Tibial nerve (tissue), 4 donors: ENCODE results near the gene ANAPC13. TPM values are rescaled to one million over a fixed set of nuclear protein-coding genes. Genes with fewer than 3 reads are reported as not detected.
A peak's percentile ranks its signal among the peaks of the same experiment; 100 is the strongest.

ENCODE experiments used
- DNase-seq, 2 donors: peaks; one replicate each; pipeline ENCODE4 v3.0.0-alpha.2; 2019; ENCODE audit warnings: low spot score in 2 of 2
- H3K27ac ChIP-seq, 4 donors: fragments of 200-600 bp; sonication (generic) in 3 of 4; one replicate each; pipeline ENCODE4 v1.5.1; 2017 to 2019; ENCODE audit warnings: mild to moderate bottlenecking in 1 of 4
- H3K27me3 ChIP-seq, 2 donors: fragments of 200-600 bp; sonication (generic) in 1 of 2; one replicate each; pipeline versions ENCODE4 v1.5.1 to v1.6.0; 2017 to 2019
- H3K36me3 ChIP-seq, 3 donors: fragments of 200-600 bp; sonication (generic); one replicate each; pipeline ENCODE4 v1.5.1; 2018 to 2019
- H3K4me1 ChIP-seq, 4 donors: fragments of 200-600 bp; sonication (generic) in 3 of 4; one replicate each; pipeline ENCODE4 v1.5.1; 2017 to 2019
- H3K4me3 ChIP-seq, 4 donors: fragments of 200-600 bp; sonication (generic) in 3 of 4; one replicate each; pipeline ENCODE4 v1.5.1; 2017 to 2019; ENCODE audit warnings: mild to moderate bottlenecking in 1 of 4, moderate library complexity in 1 of 4
- H3K9me3 ChIP-seq, 4 donors: fragments of 200-600 bp; sonication (generic) in 3 of 4; one replicate each; pipeline ENCODE4 v1.5.1; 2017 to 2019
- EP300 ChIP-seq, 2 donors: sonication (generic); formaldehyde crosslinking; IDR thresholded peaks; one replicate each; pipeline ENCODE4 v1.6.1; 2017; ENCODE audit warnings: antibody characterized with exemption in 2 of 2, mild to moderate bottlenecking in 1 of 2
- POLR2A ChIP-seq, 2 donors: fragments of 450-650 bp; IDR thresholded peaks; one replicate each; pipeline ENCODE4 v1.6.1; 2017; ENCODE audit warnings: antibody characterized with exemption in 2 of 2, mild to moderate bottlenecking in 2 of 2, moderate library complexity in 2 of 2
- WGBS, 2 donors: methylation state at CpG; one replicate each; pipeline ENCODE4 v1.1.5; 2018; 5-methylcytosine and 5-hydroxymethylcytosine counted together
- total RNA-seq, 4 donors: library from RNA; depleted of rRNA; stranded (reverse); fragments of >200 nt; gene quantifications; one replicate each; pipeline ENCODE4 v1.1.0, GENCODE V29; 2016
- TF ChIP-seq, protein P1 (sequence below), 5 experiments: fragments of 200-600 bp in 3 of 5; fragments of 450-650 bp in 2 of 5; sonication (generic) in 3 of 5; IDR thresholded peaks; one replicate each; pipeline ENCODE4 v1.5.1; 2016 to 2019; ENCODE audit warnings: antibody characterized with exemption in 5 of 5, mild to moderate bottlenecking in 3 of 5, moderate library complexity in 2 of 5

The ANAPC13 gene
- total RNA-seq, 4 donors from 2014 or later, result 32.7 to 56.8 (median 49.1) TPM

DNA sequence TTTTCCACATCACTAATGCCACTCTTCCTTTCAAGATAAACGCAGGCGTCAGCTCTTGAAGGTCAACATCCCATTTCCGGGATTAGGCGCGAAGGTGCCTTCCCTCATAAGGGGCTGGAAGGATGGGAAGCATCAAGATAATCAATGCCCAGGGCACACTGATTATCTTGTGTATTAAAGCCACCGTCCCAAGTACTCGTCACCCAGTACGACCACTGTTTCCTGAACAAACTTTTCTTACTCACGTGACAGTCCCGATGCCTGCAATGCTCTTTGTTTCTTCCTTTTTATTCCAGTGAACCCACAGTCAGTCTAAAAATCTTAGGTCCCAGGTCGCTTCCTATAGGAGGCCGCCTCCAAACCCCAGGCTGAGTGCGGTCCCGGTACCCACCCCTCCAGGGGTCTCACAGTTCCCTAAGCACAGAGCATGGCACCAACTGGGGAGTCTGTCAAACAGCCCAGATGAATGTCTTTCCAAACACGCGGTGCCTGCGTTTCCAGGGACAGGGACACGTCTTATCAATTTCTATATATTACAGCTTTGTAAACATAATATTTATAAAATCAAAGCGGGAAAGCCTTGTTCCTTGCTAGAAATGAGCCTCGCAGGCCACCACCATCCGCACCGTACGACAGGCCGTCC, 589 bp downstream of the ANAPC13 start:
- H3K4me1 ChIP-seq, result peaks cover 0 to 53% (median 24%) of the 10 kb centered on the region in 4 donors
- H3K4me3 ChIP-seq, result peak overlapping the region; percentile 79 to 98 (median 90)
- H3K27ac ChIP-seq, result peak overlapping the region; percentile 94 to 99 (median 96)
- TF ChIP-seq, protein P1, sequence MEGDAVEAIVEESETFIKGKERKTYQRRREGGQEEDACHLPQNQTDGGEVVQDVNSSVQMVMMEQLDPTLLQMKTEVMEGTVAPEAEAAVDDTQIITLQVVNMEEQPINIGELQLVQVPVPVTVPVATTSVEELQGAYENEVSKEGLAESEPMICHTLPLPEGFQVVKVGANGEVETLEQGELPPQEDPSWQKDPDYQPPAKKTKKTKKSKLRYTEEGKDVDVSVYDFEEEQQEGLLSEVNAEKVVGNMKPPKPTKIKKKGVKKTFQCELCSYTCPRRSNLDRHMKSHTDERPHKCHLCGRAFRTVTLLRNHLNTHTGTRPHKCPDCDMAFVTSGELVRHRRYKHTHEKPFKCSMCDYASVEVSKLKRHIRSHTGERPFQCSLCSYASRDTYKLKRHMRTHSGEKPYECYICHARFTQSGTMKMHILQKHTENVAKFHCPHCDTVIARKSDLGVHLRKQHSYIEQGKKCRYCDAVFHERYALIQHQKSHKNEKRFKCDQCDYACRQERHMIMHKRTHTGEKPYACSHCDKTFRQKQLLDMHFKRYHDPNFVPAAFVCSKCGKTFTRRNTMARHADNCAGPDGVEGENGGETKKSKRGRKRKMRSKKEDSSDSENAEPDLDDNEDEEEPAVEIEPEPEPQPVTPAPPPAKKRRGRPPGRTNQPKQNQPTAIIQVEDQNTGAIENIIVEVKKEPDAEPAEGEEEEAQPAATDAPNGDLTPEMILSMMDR (IDR thresholded peaks at IDR 0.05), result no peak
- no peak for TF ChIP-seq EP300 (IDR thresholded peaks at IDR 0.05)
- no peak for TF ChIP-seq POLR2A (IDR thresholded peaks at IDR 0.05)
- WGBS, 2 donors, result 2% methylated on average over 24 of the region's 24 CpGs
- peaks cover 0 to 25% (median 9%) of the 10 kb centered on the region in 3 donors for H3K36me3 ChIP-seq
- H3K9me3 ChIP-seq, result no peaks in the 10 kb centered on the region
- peak; percentile 80 to 91 for DNase-seq
- no peaks in the 10 kb centered on the region for H3K27me3 ChIP-seq

DNA sequence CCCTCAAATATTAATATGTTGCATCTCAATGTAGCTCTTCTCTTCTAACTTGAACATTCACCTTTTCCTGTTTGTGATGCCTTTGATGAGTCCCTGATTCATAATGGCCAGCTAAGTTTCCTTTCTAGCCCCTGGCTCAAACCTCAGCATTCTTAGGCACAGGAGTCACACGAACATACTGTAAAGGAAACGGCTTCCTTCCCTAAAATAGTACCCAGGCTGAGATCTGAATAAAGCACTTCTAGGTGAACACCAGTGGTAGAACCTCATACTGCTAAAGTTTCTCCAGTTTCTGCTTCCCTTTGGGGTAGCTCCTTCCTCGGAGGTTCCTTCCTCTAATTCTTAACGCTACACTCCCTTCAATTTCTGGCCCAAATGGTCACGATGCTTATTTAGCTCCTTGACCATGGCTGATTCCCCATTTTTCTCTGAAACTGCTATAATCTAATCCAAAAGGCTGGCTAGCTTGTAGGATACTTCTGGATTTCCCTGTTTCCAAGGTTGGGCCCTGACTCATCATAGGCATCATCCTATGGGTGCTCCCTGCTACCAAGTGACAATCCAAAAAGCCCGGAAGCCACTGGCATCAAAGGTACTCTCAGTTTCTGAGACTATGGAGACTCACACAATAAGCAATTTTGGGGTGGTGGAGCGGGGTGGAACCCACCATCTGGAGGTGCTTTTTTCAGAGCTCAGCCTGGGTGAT, 2.4 kb downstream of the ANAPC13 start:
- Histone ChIP-seq H3K4me1 (peaks cover 0 to 41% (median 24%) of the 10 kb centered on the region in 4 donors), H3K4me3 (no peak overlapping the region), H3K27ac (peak overlapping the region in 2 of 4 donors; percentile 43 to 98), H3K27me3 (no peaks in the 10 kb centered on the region), H3K36me3 (peaks cover 0 to 40% (median 9%) of the 10 kb centered on the region in 3 donors), H3K9me3 (no peaks in the 10 kb centered on the region)
- DNase-seq, result no peak
- 78 to 82% methylated on average over 7 of the region's 7 CpGs for WGBS, 2 donors
- TF ChIP-seq EP300 (IDR thresholded peaks at IDR 0.05), result no peak
- no peak for TF ChIP-seq POLR2A (IDR thresholded peaks at IDR 0.05)
- TF ChIP-seq, protein P1 (IDR thresholded peaks at IDR 0.05), result no peak

DNA sequence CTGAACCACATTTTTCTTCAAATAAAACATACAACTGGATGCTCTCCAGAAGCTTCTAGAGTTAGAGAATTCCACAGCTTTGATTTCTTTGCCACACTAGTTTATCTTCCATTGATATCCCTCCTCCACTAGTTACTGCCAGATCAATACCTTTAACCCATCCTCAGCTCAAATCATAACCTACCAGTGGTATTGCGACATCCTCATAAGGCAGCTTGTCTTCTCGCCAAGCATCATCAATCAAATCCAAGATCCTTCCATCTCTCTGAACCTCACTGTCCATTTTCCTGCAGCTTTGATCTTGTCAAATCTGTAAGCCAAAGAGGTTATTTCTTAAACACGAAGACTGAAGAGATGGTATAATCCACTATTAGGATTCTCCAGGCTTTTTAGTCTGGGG, 3.2 kb downstream of the ANAPC13 start:
- no peaks in the 10 kb centered on the region for H3K27me3 ChIP-seq
- 89 to 90% methylated on average over 3 of the region's 3 CpGs for WGBS, 2 donors
- H3K9me3 ChIP-seq, result no peaks in the 10 kb centered on the region
- H3K36me3 ChIP-seq, result peaks cover 0 to 47% (median 9%) of the 10 kb centered on the region in 3 donors
- no peak for DNase-seq
- no peak for TF ChIP-seq EP300 (IDR thresholded peaks at IDR 0.05)
- TF ChIP-seq, protein P1 (IDR thresholded peaks at IDR 0.05), result no peak
- TF ChIP-seq POLR2A (IDR thresholded peaks at IDR 0.05), result no peak
- no peak overlapping the region for H3K27ac ChIP-seq
- no peak overlapping the region for H3K4me3 ChIP-seq
- peaks cover 0 to 34% (median 21%) of the 10 kb centered on the region in 4 donors for H3K4me1 ChIP-seq

DNA sequence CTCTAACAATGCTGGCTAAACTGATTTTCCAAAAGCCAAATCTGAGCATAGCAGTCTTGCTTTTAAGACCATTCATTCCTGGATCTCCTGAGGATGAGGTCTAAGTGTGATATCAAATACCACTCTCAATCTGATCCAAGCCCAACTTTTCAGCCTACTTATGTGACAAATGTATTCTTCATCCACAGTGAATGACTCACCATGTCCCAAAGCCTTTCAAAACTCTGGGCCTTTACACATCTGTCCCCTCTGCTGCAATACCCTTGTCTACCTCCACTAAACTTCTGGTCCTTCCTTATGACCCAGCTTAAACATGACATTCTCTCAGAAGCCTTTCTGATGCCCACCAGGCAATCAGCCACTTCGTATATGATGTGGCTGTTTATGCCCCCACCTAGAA, 4.6 kb downstream of the ANAPC13 start:
- Histone ChIP-seq H3K4me1 (peaks cover 0 to 36% (median 14%) of the 10 kb centered on the region in 4 donors), H3K27me3 (no peaks in the 10 kb centered on the region), H3K4me3 (no peak overlapping the region), H3K36me3 (peaks cover 0 to 62% (median 9%) of the 10 kb centered on the region in 3 donors), H3K27ac (no peak overlapping the region), H3K9me3 (no peaks in the 10 kb centered on the region)
- DNase-seq, result no peak
- TF ChIP-seq EP300 (IDR thresholded peaks at IDR 0.05) (no peak), POLR2A (IDR thresholded peaks at IDR 0.05) (no peak)
- TF ChIP-seq, protein P1 (IDR thresholded peaks at IDR 0.05), result no peak
- WGBS, 2 donors, result 89 to 94% methylated on average over 1 of the region's 1 CpG

DNA sequence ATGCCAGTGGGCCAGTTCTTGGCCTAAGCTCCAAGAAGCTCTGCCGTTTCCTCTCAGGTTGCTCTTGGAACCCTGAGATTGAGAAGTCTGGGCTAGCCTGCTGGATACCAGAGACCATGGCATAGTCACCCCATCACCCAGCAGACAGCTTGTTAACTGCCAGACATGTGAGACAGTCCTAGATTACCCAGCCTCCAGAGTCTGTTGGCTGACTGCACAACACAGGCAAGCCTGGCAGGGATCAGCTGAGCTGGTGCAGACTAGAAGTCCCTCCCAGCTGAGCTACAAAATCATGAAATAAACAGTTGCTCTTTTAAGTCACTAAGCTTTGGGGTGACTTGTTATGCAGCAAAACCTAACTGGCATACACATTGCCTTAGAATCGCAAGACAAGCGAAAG, 5.2 kb downstream of the ANAPC13 start:
- Histone ChIP-seq H3K9me3 (no peaks in the 10 kb centered on the region), H3K4me1 (peaks cover 0 to 39% (median 14%) of the 10 kb centered on the region in 4 donors), H3K27ac (no peak overlapping the region), H3K36me3 (peaks cover 0 to 68% (median 9%) of the 10 kb centered on the region in 3 donors), H3K27me3 (no peaks in the 10 kb centered on the region), H3K4me3 (no peak overlapping the region)
- TF ChIP-seq POLR2A (IDR thresholded peaks at IDR 0.05), result no peak
- TF ChIP-seq, protein P1 (IDR thresholded peaks at IDR 0.05), result no peak
- no peak for TF ChIP-seq EP300 (IDR thresholded peaks at IDR 0.05)
- no peak for DNase-seq
- WGBS, 2 donors, result 94 to 98% methylated on average over 3 of the region's 3 CpGs
